MM.1S (cell line): ENCODE data around the gene ZDHHC11.
"Not testable (repeated sequence)": the region's sequence is repeated elsewhere in the genome, so short reads cannot be mapped to it uniquely, and the experiment has no call there.

Experiments
- CTCF ChIP-seq: fragments of 300-600 bp; sonication (generic); IDR thresholded peaks from 2 replicates; pipeline ENCODE4 v1.5.1; 2016; ENCODE audit warnings: antibody characterized with exemption, low read length, mixed read lengths
- EZH2 ChIP-seq: fragments of 300-600 bp; sonication (generic); optimal IDR thresholded peaks from 2 replicates; pipeline ENCODE3; 2017; ENCODE audit warnings: low read depth, mild to moderate bottlenecking, antibody characterized with exemption, low read length, mixed read lengths
- EZH2phosphoT487 ChIP-seq: fragments of 300-600 bp; sonication (generic); IDR thresholded peaks from 2 replicates; pipeline ENCODE4 v1.6.1; 2018; ENCODE audit warnings: antibody characterized with exemption, low read length

GRCh38 chr5:753567-754142, 97.1 kb downstream of the ZDHHC11 start:
- not testable (repeated sequence) for TF ChIP-seq CTCF, EZH2, EZH2phosphoT487
